ENCODE results near the gene VAV2.

The VAV2 gene

GRCh38 chr9:133830711-133831110 is 161.4 kb downstream of the VAV2 start:
- no peak for DNase-seq

GRCh38 chr9:133830310-133830709 is 161.8 kb downstream of the VAV2 start:
- no peak for DNase-seq

GRCh38 chr9:133828338-133828997 is 163.7 kb downstream of the VAV2 start:
- DNase-seq: no peak

GRCh38 chr9:133826289-133827085 is 165.6 kb downstream of the VAV2 start:
- no peak for DNase-seq

GRCh38 chr9:133825555-133826218 is 166.4 kb downstream of the VAV2 start:
- no peak for DNase-seq

- DNase-seq: no peak
Observed at GRCh38 chr9:133824802-133825186, 167.3 kb downstream of the VAV2 start.

- no peak for DNase-seq
Observed at GRCh38 chr9:133824106-133824801, 167.9 kb downstream of the VAV2 start.

- DNase-seq: no peak
Observed at GRCh38 chr9:133823189-133824105, 168.7 kb downstream of the VAV2 start.

GRCh38 chr9:133822430-133823065 is 169.6 kb downstream of the VAV2 start:
- DNase-seq: no peak

GRCh38 chr9:133821601-133822429 is 170.3 kb downstream of the VAV2 start:
- no peak for DNase-seq

- DNase-seq: no peak
Observed at GRCh38 chr9:133819923-133820322, 172.2 kb downstream of the VAV2 start.

- DNase-seq: no peak
Observed at GRCh38 chr9:133818444-133818843, 173.7 kb downstream of the VAV2 start.

GRCh38 chr9:133815781-133816180 is 176.3 kb downstream of the VAV2 start:
- DNase-seq: no peak

- no peak for DNase-seq
Observed at GRCh38 chr9:133814586-133815208, 177.4 kb downstream of the VAV2 start.

- no peak for DNase-seq
Observed at GRCh38 chr9:133813749-133814585, 178.2 kb downstream of the VAV2 start.

- DNase-seq: no peak
Observed at GRCh38 chr9:133812941-133813748, 179.0 kb downstream of the VAV2 start.

GRCh38 chr9:133812077-133812868 is 179.9 kb downstream of the VAV2 start:
- DNase-seq: no peak

- no peak for DNase-seq
Observed at GRCh38 chr9:133811471-133811870, 180.7 kb downstream of the VAV2 start.

All from activated CD8-positive, alpha-beta memory T cell treated with anti-CD3 and anti-CD28 coated beads, Interleukin-2, amount 50 U/mL, for 48 hours (primary cell).